ENCODE results near the gene RAB33B. TPM values are rescaled to one million over a fixed set of nuclear protein-coding genes. Genes with fewer than 3 reads are reported as not detected.

The RAB33B gene
- total RNA-seq, 2 experiments from 2014 or later: 9.2 to 11.7 TPM

GRCh38 chr4:139472852-139473251 lies 18.9 kb downstream of the RAB33B start:
- Histone ChIP-seq H3K27ac (ENCODE audit: low read depth, low read length, poor library complexity, severe bottlenecking) (no peak overlapping the region), H3K4me2 (ENCODE audit: low read length) (no peak overlapping the region), H3K4me1 (ENCODE audit: insufficient read depth, low read length, poor library complexity, severe bottlenecking) (no peaks in the 10 kb centered on the region), H3K9me3 (ENCODE audit: low read length) (peaks cover 26% of the 10 kb centered on the region; the same call in 1 of the 2 replicates), H3K9me2 (ENCODE audit: insufficient read depth, low read length) (no peaks in the 10 kb centered on the region), H3K36me3 (ENCODE audit: insufficient read depth, low read length) (peaks cover 27% of the 10 kb centered on the region), H4K20me1 (ENCODE audit: insufficient read depth, low read length) (no peaks in the 10 kb centered on the region), H3K4me3 (ENCODE audit: low read depth, low read length, poor library complexity, severe bottlenecking) (no peak overlapping the region), H3K79me2 (ENCODE audit: insufficient read depth, low read depth, low read length) (peaks cover 9% of the 10 kb centered on the region; the same call in 1 of the 2 replicates), H2AFZ (ENCODE audit: low read length) (no peak overlapping the region)
- ChIA-PET CTCF (ENCODE audit: unreplicated experiment) (no interaction called here), POLR2A (no interaction called here)
- TF ChIP-seq, protein P1, sequence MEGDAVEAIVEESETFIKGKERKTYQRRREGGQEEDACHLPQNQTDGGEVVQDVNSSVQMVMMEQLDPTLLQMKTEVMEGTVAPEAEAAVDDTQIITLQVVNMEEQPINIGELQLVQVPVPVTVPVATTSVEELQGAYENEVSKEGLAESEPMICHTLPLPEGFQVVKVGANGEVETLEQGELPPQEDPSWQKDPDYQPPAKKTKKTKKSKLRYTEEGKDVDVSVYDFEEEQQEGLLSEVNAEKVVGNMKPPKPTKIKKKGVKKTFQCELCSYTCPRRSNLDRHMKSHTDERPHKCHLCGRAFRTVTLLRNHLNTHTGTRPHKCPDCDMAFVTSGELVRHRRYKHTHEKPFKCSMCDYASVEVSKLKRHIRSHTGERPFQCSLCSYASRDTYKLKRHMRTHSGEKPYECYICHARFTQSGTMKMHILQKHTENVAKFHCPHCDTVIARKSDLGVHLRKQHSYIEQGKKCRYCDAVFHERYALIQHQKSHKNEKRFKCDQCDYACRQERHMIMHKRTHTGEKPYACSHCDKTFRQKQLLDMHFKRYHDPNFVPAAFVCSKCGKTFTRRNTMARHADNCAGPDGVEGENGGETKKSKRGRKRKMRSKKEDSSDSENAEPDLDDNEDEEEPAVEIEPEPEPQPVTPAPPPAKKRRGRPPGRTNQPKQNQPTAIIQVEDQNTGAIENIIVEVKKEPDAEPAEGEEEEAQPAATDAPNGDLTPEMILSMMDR (conservative IDR thresholded peaks at IDR 0.05; ENCODE audit: low read length): no peak
- no peak for TF ChIP-seq EZH2phosphoT487 (IDR thresholded peaks at IDR 0.05; ENCODE audit: borderline replicate concordance, low read depth, low read length)
- no TSS peak for BruUV-seq (replicated peaks)
- intact Hi-C loops (cut with micrococcal nuclease; ENCODE audit: unreplicated experiment): no loop called here
- DNase-seq (ENCODE audit: low spot score): no peak

GRCh38 chr4:139476363-139476762 lies 22.4 kb downstream of the RAB33B start:
- TF ChIP-seq, protein P1 (conservative IDR thresholded peaks at IDR 0.05; ENCODE audit: low read length): no peak
- no peak for TF ChIP-seq EZH2phosphoT487 (IDR thresholded peaks at IDR 0.05; ENCODE audit: borderline replicate concordance, low read depth, low read length)
- POLR2A ChIA-PET: interaction anchor here (0.6 to 1.9 kb wide), 5 partner anchors 10 to 583 kb away, joined by 3 to 5 read pairs (median 4); no protein-coding TSS in a partner anchor
- H4K20me1 ChIP-seq (ENCODE audit: insufficient read depth, low read length): no peaks in the 10 kb centered on the region

GRCh38 chr4:139481465-139481864 lies 27.5 kb downstream of the RAB33B start:
- ChIA-PET CTCF (ENCODE audit: unreplicated experiment) (no interaction called here), POLR2A (no interaction called here)
- TF ChIP-seq, protein P1 (conservative IDR thresholded peaks at IDR 0.05; ENCODE audit: low read length): no peak
- no peak for TF ChIP-seq EZH2phosphoT487 (IDR thresholded peaks at IDR 0.05; ENCODE audit: borderline replicate concordance, low read depth, low read length)
- no peak overlapping the region for H3K4me3 ChIP-seq (ENCODE audit: low read depth, low read length, poor library complexity, severe bottlenecking)
- no peak overlapping the region for H2AFZ ChIP-seq (ENCODE audit: low read length)
- no peaks in the 10 kb centered on the region for H3K9me2 ChIP-seq (ENCODE audit: insufficient read depth, low read length)
- H4K20me1 ChIP-seq (ENCODE audit: insufficient read depth, low read length): no peaks in the 10 kb centered on the region
- H3K9me3 ChIP-seq (ENCODE audit: low read length): no peaks in the 10 kb centered on the region
- H3K4me2 ChIP-seq (ENCODE audit: low read length): no peak overlapping the region
- DNase-seq (ENCODE audit: low spot score): no peak
- H3K79me2 ChIP-seq (ENCODE audit: insufficient read depth, low read depth, low read length): no peaks in the 10 kb centered on the region
- no peak overlapping the region for H3K27ac ChIP-seq (ENCODE audit: low read depth, low read length, poor library complexity, severe bottlenecking)
- no TSS peak for BruUV-seq (replicated peaks)
- intact Hi-C loops (cut with micrococcal nuclease; ENCODE audit: unreplicated experiment): no loop called here
- no peaks in the 10 kb centered on the region for H3K4me1 ChIP-seq (ENCODE audit: insufficient read depth, low read length, poor library complexity, severe bottlenecking)
- no peaks in the 10 kb centered on the region for H3K36me3 ChIP-seq (ENCODE audit: insufficient read depth, low read length)

More at GRCh38 chr4:139476363-139476762, 22.4 kb downstream of the RAB33B start:
- Histone ChIP-seq H3K27ac (ENCODE audit: low read depth, low read length, poor library complexity, severe bottlenecking) (no peak overlapping the region), H3K9me2 (ENCODE audit: insufficient read depth, low read length) (no peaks in the 10 kb centered on the region), H3K4me3 (ENCODE audit: low read depth, low read length, poor library complexity, severe bottlenecking) (no peak overlapping the region), H3K9me3 (ENCODE audit: low read length) (peaks cover 14% of the 10 kb centered on the region; the same call in 1 of the 2 replicates), H3K79me2 (ENCODE audit: insufficient read depth, low read depth, low read length) (peaks cover 3% of the 10 kb centered on the region; the same call in 1 of the 2 replicates), H3K4me2 (ENCODE audit: low read length) (no peak overlapping the region), H3K4me1 (ENCODE audit: insufficient read depth, low read length, poor library complexity, severe bottlenecking) (no peaks in the 10 kb centered on the region), H3K36me3 (ENCODE audit: insufficient read depth, low read length) (peaks cover 27% of the 10 kb centered on the region), H2AFZ (ENCODE audit: low read length) (no peak overlapping the region)
- BruUV-seq (replicated peaks): no TSS peak
- no peak for DNase-seq (ENCODE audit: low spot score)
- CTCF ChIA-PET (ENCODE audit: unreplicated experiment): no interaction called here
- intact Hi-C loops (cut with micrococcal nuclease; ENCODE audit: unreplicated experiment): no loop called here

Measured in OCI-LY7 (cell line).